NCI-H2029 treated with DMSO at 0.1 percent for 48 hours (cell line): ENCODE measurements around the gene AMBP.

Experiments
- DNase-seq: peaks from one replicate; lab custom pipeline; 2025; lab: John Stamatoyannopoulos, UW

Gene AMBP

DNA sequence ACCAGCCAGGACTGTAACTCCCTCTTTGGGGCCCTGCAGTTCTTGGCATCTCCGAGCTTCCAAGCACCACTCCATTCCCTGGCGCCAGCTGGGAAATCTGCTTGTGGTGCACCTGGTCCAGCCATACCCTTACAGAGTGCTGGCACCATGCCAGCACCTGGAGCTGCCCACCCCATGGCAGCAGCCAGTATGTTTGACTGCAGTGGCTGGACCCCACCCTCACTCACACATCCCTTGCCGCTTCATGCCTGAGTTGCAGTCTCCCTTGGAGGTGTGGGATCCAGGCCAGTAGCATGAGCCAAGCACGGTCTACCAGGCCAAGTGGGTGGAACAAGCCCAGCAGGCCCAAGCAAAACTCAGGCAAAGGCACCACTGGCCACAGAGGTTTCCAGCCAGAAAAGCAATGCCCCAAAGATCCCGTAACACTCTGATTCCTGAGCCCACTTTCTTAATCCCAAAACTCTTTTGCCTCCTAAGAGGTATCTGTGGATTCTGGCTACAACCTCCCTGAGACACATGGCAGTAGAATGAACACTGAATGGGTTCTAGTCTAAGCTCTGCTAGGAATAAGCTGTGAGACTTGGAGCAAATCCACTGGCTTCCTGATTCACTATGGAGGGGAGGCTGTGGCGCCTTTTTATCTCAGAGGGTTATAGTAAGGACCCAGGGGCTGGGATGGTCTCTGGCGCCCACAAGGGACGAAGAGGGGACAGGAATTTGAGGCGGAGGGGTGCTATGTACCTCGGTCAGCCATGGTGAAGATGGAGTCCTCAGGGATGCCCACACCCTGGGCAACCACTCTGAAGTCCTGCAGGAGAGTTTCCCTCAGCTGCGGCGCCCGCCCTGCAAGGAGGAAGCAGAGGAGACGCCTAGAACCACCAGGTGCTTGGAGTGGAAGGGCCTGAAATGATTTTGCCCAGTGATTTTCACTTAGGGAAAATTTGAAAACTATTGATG, 5.6 kb downstream of the AMBP start:
- peak; percentile 64 for DNase-seq

DNA sequence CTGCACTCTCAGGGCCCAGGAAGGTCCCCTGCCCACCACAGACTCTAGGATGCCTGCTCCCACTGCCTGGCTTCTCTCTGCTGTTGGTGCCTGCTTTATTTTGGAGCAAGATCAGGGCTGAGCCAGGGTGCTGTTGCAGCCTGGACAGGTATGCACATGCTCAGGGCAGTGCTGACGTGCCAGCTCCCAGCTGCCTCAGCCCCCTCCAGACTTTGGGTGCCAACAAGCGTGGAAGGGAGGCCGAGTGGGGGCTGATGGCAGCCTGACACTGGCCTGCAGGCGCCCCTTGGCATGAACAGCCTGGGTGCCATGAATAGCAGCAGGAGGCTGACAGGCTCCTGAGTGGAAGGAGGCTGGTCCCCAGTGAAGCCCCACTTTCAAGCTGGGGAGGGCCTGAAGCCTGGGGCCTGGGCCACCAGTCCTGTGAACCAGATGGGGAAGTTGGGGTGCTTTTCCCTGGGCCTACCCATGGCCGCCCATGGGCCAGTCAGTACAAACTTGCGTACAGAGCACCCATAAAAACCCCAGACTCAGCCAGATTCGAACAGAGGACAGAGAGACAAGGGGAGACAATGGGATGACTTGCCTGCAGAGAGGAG, 6.8 kb downstream of the AMBP start:
- no peak for DNase-seq

DNA sequence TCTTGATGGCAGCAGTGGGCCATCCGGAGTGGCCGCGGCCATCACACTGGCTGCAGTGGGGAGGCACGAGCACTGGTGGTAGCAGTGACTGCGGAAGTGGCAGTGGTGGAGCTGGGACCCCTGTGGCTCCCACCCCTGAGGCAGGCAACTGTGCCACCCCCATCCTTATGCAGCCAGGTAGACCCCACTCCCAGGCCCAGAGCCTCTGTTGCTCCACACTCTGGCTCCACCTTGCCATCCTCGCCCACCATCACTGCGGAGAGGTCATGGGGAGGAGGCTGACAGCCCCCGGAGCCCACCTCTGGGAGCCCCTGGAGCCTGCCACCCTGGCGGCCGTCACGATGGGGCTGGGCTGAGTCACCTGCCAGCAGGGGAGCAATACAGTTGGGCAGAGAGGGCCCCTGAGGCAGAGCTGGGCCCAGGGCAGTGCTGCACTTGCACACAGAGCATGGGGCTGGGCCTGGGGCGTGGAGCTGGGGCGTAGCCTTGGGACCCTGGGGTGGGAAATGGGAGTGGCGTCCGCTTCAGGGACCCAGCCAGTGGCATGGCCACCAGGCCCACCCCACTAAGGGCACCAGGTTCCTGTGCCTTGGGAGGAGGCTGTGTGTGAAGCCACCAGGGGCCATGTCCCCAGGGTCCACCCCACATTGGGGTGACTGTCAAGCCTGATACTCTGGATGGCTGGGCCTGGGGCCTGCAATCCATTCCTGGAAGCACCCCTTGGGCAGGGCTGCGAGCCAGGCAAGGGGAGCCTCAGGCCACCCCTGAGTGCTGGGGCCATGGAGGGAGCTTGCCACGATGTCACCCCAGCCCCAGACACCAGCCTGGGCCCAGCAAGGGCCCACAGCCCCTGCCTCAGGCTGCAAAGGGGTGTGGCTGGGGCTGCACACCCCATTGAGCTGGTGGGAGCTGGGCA, 7.7 kb downstream of the AMBP start:
- no peak for DNase-seq

DNA sequence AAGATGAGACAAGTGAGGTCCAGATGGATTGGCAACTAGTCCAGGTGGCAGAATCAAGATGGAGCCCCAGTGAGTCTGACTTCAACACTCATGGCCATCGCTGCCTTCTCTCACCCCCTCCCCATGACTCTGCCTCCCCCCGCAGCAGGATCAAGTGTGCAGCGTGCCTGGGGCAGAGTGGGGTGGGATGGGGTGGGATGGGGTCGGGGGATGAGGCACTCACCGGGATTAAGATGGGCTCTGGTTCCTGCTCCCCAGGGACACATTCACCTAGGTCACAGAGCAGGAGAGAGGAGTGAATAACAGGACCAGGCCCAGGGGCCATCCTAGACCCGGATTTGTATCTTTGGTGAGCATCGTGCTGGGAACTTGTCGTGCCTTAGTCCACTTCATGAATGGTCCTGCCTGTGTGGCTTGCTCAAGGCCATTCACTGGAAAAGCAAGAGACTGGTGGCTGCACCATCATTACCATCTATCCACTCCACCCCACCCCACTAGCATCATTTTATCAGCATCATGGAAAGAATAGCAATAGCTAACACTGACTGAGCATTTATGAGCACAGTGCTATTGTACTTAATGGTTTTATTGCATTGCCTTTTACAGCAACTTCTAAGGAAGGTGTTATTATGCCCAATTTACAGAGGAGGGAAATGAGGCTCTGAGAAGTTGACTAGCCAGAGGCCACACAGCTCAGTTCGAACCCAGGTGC, 8.5 kb downstream of the AMBP start:
- no peak for DNase-seq

DNA sequence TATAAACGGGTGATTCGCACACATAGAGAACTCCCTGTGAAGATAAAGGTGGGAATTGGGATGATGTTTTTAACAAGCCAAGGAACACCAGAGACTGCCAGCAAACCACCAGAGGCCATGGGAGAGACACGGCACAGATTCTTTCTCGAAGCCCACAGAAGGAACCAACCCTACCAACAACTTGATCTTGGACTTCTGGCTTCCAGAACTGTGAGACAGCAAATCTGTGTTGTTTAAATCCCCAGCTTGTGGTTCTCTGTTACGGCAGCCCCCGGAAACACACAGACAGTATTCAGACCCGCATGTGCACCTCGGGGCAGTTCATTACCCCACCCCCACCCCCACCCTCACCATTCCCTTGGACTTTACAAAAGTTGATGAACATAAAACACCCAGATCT, 12.8 kb downstream of the AMBP start:
- DNase-seq, result no peak

DNA sequence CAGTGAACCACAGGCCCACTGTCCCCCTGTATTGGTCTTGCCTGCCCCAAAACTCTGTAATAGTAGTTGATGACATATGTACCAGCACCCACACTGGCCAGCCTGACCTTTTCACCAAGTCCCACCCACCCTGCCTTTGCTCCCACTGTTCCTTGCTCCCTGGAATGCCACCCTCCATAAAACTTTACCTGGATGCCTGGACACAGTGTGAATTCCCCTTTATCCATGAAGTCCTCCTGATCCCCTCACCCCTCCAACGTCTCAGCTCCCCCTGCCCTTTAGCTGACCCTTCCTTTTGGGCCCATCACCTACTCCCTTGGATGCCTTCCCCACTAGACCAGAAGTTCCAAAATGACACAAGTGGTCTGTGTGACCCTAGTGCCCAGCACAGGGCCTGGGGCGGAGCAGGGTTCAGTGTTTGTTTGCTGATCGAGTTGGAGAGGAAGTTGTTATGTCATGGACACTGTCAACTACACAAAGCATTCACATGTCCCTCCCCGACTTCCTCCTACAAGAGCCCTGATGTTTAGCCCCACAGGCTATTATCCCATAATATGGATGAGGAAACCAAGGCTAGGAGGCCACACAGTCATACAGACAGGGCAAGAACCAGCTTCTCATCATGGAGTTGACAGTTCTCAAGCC, 16.1 kb downstream of the AMBP start:
- DNase-seq, result no peak

DNA sequence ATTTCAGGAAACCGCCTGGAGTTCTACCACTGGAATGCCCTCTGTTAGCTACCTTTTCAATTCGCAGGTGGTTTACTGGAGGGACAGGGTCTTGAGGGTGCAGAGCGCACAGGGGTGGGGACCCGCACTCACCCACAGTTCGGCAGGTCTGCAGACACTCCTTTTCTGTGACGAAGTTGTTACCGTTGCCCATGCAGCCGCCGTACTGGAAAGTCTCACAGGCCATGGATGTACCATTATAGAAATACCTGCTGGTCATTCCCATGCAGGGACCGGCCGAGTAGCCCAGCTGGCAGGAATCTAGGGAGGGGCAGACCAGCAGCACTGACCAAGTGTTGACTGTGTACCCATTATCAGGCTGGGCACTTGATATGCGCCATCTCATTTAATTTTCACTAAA, 16.8 kb downstream of the AMBP start:
- DNase-seq, result no peak

DNA sequence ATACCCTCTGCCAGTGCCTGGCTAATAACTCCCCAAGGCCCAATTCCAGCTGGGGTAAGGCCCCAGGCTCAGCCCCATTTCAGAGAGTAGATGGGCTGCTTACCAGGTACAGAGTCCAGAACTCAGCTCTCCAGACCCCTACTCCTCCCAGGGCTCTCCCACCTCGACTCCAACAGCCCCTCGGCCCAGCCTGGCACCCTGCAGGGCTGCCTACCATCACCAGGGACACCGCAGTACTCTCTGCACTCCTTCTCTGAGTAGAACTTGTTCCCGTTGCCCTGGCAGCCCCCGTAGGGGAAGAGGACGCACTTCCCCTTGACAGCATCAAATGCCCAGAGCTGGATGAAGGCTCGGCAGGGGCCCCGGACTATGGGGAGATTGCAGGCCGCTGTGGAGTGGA, 17.4 kb downstream of the AMBP start:
- DNase-seq, result no peak

DNA sequence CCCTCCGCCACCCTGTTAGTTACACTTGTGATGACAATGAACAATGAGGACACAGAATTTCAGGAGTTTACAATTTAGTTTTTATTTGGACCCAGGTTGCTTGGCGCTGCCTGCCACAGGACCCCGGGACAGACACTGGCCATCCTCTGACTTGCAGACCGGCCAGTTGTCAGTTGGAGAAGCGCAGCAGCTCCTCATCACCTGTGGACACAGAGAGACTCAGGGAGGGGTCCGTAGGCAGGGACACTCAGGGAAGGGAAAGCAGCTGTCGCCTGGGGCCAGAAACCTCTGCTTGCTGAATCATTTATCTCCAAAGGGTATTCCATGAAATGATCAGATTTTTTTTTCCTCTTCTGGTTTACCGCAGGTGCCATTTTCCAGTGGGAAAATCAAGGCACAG, 18.0 kb downstream of the AMBP start:
- no peak for DNase-seq

DNA sequence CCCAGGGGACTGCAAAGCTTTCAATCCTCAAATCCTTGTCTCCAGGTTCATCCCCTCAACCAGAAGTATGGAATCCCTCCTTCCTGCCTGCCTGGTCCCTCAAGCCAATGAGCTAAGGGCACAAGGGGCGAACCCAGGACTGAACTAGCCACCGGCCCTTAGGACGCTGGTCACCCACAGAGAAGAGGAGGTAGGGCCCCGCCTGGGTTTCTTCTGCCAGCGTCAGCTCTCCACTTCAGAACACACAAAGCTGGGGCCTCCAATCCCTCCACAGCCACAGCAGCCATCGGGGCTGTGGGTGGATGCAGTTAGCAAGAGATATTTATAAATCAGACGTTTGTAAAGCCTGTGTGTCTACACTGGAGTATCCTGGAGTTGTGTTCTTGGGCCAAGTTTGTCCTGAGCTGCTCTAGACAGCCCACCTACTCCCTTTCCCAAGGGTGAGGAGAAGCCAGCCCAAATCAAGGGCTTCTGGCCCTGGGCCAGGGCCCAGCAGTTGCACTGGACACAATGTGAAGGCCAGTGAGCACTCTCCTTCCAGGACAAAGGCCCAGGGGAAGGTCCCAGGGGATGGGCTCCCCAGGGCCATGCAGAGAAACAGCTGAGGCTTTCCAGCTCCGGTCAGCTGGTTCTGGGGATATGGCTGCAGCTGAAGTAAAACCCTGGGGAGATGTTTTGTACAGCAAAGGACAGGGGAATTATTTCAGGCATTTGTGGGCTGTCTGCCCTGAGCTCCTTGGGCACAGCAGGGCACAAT, 18.9 kb downstream of the AMBP start:
- no peak for DNase-seq

DNA sequence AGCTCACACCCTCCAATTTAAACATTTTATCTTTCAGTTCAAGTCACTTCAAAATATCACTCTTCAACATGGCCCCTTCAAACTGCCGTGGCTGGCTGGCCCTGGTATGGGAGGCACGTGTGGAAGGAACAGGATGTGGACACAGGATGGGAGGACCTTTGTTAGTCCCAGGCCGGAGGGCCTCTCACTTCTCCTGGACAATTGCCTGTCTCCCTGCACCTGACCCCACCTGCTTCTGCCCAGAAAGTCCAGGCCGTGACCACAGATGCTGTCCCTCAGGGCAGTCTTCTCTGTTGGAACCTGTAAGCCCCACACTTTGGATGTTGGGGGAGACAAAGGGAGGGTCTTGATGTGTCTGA, 19.4 kb downstream of the AMBP start:
- DNase-seq, result no peak

DNA sequence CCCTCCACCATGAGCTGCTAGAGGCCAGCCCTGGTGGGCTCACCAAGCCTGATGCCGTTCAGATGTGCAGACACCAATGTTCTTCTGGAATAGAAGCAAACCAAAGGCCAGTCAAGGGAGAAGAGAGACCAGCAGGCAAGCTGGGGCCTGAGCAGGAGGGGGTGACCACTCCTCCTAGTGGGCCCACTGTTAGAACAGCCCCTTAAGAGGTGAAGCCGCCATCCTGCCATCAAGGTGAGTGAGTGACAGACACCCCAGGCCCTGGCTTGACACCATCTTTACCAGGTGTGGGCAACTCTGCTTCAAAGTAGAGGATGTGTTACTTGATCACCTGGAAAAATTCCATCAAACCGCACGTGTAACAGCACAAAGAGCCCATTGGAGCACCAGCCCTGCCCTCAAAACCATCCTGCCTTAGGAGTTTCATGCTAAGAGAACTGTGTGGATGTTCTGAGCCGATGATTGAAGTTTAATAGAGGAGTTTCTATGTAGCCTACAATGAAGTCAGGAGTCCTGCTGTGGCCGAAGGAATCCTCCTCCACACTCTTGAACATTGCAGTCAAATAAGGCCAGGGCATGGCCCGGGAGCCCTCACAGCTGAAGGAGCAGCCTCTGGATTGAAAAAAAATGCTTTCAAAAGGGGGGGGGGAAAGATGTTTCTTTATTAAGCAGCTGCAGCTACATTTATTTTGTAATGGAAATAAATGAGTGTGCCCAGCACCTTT, 20.8 kb downstream of the AMBP start:
- no peak for DNase-seq

DNA sequence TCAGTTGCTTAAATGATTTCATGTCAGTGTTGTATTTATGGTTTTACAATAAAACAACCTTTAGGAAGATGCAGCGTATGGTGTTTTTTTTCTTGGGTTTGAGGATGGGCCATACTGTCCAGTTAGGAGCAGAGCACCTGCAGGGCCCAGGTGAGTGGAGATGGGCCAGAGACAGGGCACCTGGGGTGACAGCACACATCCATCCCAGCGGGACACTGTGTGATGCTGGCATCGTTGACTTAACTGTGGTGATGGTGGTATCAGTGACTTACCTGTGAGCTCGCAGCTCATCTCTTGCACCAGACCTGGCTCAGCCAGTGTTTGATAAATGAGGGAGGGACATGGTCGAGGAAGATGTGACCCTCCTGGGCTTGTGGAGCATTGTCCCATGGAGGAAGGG, 21.6 kb downstream of the AMBP start:
- DNase-seq, result no peak

DNA sequence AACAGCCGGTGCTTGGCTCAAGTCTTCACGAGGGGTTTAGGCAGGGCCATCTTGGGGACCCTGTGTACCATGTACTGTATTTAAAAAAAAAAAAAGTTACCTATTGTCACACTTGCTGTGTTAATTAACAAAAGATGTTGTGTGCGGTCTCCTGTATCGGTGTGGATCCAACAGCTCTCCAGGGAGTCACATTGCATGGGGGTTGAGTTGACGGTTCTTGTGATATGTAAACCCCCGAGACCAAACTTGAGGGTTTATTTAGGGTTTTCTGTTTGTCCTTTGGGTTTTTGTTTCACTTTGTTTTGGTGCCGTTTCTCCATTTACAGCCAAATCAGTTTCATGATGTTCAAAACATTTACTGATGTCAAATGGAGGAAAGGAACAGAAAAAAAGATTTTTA, 22.2 kb downstream of the AMBP start:
- DNase-seq, result no peak

DNA sequence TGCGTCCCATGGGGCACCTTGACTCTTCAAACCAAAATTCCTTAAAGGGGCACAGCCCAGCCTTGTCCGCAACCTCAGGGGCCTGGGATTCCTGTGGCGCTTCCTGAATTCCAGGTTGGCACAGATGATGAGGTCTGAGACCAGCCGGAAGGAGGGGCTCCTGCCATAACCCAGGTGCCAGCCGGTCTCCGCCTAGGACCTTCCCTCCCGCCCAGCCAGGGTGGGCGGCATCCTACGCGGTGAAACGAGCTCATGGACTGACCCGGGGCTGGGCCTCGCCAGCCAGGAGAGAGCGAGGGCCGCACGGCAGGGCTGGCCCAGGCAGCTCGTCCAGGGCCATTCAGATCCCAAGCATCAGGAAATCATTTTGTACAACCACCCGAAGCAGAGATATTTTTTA, 23.0 kb downstream of the AMBP start:
- DNase-seq, result no peak

DNA sequence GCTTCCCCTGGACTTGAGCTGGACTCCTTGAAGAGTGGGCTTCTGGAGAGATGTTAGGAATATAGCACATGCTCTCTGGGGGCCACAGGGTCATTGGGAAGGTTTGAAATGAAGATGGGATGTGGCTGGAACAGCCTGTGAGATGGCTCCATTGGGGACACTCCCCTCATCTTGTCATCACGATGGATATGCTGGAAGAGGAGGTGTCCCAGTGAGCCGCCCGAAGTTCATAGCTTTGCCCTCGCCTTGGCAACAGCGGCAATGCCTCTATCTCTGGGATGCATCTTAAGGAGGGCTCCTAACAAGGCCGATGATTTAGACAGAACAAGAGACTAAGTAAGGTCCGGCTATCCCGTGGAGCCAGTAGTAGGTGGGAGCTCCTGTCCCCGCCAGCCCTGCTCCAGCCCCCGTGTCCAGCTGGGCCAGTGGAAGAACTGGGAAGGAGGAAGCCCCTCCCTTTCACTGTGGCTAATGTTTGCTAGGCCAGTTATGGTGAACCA, 23.9 kb downstream of the AMBP start:
- DNase-seq, result no peak

DNA sequence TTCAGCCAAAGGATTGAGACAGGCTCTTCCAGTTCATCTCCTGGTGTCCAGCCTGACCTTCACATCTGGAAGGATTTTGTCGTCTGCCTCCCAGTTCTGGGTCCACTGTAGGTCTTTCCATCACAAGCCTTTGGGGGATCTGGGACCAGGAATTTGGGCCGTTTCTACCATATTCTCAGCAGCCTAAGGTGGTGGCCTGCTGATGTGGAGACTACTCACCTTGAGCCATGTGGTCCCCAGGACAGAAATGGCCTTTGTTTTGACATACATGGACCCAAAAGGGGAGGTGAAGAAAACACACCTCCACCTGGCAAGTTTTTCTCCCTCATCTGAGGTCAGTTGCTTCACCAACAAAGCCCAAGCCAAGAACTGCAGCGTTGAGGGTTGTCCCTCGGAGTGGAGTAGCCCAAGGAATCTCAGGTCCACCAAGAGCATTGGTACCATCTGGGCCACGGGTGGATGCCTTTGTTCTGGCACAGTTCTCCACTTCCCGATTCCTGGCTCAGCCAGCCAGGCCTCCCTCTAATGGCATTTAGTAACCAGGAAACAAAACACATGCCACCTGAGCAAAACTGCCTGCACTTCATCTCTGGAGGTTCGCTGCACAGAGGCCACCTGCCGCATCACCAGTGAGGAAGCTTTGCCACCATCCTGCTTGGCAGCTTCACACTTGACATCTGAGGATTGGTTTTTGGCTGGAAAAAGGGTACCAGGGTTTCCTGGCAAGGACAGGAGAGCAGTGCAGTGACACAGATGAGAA, 24.7 kb downstream of the AMBP start:
- DNase-seq, result peak; percentile 16

DNA sequence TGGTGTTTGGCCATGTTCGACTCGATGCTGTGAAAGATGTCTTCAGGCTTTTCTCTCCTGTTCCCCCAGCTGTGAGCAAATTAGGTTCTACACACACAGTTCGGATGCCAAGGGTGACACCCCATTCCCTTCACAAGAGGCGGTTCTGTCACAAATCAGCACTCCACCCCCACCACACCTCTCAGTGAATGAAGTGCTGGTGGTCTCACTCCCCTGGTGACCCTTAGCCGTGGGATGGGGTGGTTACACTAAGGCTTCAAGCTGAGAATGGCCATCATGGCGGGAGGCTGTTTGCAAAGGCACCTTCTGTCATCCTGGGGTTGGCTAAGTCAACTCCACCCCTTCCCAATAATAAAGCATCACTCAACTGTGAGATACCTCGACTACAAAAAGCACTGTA, 26.4 kb downstream of the AMBP start:
- no peak for DNase-seq

DNA sequence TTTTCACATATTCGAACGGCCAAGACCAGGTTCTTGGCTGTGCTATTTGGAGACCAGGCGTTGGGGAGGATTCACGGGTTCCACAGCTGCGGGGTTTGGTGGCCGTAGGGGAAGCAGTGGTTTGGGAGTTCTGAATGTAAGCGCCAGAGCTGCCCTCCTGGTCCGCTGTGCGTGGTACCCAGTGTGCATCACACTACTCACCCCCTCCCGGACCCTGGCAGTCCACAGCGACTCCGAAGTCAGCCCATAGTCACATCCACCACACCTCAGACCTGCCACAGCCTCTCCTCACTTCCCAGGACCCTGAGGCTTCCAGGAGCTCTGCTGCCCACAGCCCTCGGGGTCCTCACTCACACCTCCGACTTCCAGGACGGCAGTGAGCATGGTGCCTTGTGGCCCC, 26.8 kb downstream of the AMBP start:
- DNase-seq, result no peak
